HG02840 (cell line): Measurements from ENCODE around the gene LRMDA.

Experiments
- ATAC-seq: cut with Tn5 transposase; IDR thresholded peaks from one replicate; pipeline ENCODE4 v1.9.1; 2021; ENCODE audit warnings: mild to moderate bottlenecking, moderate library complexity, moderate number of reproducible peaks; ENCODE audit not compliant: unreplicated experiment, low FRiP score

The LRMDA gene

DNA sequence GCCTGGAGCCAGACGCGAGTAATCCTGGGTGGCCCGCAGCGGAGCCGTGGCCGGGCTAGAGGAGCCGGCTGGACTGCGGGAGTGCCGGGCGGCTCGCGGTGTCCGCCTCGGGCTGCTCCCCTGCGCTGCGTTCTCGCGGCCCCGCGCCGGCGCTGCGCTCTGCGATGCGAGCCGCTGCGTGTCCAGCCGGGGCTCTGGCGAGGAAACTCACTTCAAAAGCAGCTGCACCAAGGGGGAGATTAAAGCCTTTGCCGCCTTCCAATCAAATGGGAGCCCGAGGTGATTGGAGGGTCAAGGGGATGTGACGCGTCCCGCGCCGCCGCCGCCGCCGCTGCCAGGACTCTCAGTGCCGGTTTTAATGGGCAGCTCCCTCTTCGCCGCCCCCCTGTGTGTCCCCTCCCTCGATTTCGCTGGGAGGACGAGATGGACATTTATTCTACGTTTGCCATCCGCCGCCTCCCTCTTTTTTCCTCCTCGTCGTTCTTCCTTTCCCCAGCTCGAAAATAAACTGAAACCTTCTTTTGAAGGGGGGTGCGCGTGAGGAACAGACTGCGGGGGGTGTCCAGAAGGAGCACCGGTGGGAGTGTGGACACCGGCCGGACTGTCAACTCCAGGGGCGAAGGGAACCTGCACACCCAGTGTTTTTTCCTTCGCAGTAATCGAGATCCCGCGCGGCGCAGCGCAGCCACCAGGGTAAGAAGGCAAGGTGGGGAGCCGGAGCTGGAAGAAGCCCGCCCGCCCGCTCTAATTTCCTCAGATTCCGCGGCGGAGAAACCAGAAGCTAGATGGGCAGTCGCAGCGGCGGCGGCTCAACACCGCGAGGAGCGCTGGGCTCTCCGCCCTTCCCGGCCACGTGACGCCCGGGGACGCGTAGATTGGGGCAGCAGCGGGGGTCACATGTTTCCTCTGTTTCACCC lies 29.6 kb upstream of the LRMDA start, which contains the start of gene ZNF503:
Gene ZNF503 (minus strand): TSS at position 196 of the 917 bp plus-strand sequence. CDS start 345 bp downstream, outside the sequence.
- ATAC-seq = no peak

GRCh38 chr10:75402486-75403143 lies 28.8 kb upstream of the LRMDA start:
- no peak for ATAC-seq

- no peak for ATAC-seq
Observed at GRCh38 chr10:75403144-75403938, 28.1 kb upstream of the LRMDA start.

DNA sequence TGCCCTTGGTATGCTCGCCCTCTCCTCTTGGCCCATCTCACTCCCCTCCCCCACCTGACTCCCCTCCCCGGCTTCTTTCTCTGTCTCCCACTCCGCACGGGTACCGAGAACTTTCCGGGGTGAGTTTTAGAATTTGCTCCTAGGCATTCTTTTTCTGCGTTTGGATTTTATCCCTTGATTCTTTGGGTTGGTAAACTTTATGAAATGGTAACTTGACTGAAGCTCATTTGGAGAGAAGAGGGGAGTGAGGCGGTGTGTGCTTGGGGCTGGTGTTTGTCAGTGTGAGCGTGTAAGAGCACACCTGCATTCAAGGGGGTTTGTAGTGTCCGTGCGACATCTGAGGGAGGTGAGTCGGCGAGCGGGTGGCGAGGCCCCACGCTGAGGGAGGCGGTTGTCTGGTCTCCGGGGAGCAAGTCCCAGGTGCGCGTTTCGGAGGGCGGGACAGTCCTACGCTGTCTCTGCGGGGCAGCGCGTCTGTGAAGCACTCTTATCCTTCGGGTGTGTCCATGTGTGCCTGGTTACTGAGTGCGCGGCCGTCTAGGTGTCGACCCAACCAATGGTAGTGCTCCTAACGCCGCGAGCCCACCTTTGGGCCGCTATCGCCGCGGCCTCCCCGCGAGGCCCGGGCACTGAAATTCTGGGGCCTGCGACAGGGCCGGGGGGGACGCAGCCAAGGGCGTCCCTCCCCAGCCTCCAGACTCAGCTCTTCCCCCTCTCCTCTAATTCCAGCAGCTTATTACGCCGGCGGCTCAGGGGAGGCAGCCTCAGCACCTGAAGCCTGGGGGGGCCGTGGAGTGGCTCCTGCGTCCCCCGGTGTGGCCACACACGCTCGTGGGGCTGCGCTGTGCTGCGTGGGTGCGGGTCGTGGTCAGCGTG lies 27.2 kb upstream of the LRMDA start:
- ATAC-seq = no peak

- ATAC-seq = no peak
Observed at GRCh38 chr10:75404815-75405597, 26.4 kb upstream of the LRMDA start.

- no peak for ATAC-seq
Observed at GRCh38 chr10:75405598-75406461, 25.6 kb upstream of the LRMDA start.

DNA sequence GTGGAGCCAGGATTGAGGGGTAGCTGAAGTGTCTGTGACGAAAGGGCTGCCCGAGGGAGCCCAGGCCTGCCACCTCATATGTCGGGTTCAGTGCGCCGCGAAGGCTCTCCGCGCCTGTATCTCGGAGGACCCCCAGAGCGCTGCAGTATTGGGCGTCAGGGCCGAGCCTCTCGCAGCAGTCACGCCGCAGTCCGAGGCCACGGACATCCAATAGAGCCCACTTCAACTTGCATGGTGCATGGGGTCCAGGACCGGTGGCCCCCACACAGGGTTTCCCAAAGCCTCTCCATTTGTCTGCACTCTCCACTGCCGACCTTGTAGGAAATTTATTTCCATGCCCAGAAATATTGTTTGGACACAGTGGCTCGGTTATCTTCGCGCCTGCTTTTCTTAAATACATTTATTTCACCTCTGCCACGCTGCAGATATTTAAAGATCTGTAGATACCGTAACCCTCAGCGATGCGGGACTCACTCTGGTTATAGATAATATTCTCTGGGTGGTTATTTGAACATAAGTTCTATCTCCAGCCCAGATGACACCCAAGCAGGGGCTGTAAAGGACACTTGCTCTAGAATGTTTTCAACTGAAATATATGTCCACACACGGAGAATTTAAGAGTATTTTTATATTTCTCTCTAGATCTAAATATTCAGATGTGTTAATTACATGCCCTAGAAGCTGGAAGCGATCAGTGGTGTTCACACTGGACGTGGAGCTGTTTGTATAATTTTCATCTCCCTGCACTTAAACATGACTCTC lies 24.8 kb upstream of the LRMDA start:
- no peak for ATAC-seq

- no peak for ATAC-seq
Observed at GRCh38 chr10:75407224-75407712, 24.2 kb upstream of the LRMDA start.

- no peak for ATAC-seq
Observed at GRCh38 chr10:75407713-75408508, 23.5 kb upstream of the LRMDA start.

DNA sequence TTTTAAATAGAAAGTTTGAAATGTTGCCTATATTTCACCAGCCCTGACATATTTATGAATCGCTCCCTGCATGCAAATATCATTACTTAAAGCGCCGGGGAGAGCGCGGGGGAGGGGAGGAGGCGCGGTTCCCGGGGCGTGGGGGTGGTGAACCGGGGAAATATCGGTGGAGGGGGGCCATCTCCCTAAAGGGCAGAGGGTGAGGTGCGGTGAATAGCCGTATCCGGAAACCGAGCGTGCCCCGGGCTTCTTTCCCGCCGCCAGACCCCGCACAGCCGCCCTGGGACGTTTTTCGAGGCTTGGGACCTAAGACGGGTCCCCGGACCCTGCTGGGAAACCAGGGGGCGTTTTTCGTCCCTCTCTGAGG lies 22.9 kb upstream of the LRMDA start:
- ATAC-seq = no peak

DNA sequence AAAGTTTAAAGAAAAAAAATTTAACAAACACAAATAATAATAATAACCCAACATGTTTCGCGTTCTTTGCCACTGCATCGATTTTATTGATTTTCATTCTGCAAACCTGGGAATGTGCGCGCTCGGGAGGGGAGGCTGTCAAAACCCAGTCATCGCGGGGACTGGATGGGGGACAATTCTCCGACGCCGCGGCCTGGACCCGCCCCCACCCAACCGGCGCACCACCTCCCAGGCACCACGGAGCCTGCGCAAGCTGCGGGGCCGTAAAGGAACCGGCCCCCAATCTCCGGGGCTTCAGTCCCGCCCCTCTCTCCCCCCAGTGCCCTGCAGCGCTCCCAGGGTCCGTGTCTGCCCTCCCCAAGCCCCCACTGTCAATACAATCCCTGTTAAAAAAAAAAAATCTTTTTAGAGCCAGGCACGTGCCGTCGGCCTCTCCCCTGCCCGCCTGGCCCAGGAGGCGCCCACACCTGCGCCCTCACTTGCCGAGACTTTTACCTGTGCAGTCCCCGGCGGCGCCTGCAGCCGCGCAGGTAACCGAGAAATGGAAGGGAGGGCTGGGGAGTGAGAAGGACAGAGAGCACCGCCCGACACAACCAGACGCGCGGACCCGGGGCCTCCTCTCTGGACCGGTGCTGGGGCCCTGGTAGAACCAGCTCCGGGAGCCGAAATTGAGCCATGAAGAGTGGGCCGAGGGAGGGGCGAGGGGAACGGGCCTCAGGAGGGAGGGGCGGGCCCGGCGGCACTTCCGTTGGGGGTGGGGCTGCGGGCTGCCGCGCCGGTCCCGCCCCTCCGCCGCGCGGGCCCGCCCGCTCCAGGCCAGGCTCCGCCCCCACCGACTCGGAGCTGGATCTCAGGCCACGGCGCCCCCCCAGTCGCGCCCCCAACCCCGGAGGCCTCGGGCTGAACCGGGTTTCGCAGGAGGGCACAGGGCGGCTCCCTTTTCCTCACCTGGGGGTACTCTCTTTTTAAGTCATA lies 22.2 kb upstream of the LRMDA start:
- no peak for ATAC-seq

GRCh38 chr10:75410132-75411005 lies 21.1 kb upstream of the LRMDA start:
- no peak for ATAC-seq

DNA sequence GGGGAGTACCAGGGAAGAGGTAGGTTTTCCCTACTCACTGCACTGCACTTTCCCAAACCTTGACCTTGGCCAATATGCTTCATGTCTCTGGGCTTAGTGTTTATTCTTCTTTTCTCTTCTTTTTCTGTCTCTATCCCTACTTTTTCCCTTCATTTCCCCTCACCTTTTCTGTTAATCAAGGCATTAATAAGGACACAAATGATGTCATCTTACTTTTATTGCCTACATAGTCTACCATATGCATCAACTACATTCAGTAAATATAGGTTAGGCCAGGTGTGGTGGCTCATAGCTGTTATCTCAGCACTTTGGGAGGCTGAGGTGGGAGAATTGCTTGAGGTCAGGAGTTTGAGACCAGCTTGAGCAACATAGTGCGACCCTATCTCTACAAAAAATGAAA lies 16.9 kb upstream of the LRMDA start:
- no peak for ATAC-seq

GRCh38 chr10:75417522-75417927 lies 13.9 kb upstream of the LRMDA start:
- no peak for ATAC-seq

- ATAC-seq = no peak
Observed at GRCh38 chr10:75418293-75418692, 13.1 kb upstream of the LRMDA start.
